Effector memory CD8-positive, alpha-beta T cell (primary cell): Measurements from ENCODE around the gene KIAA0825.
"Not testable (repeated sequence)": the region's sequence is repeated elsewhere in the genome, so short reads cannot be mapped to it uniquely, and the experiment has no call there.

Experiments
- ATAC-seq: fragments of 150-1000 bp; cut with Tn5 transposase; replicated peaks from 2 replicates; pipeline ENCODE4 v1.10.0; 2021; ENCODE audit warnings: mild to moderate bottlenecking, moderate library complexity
- DNase-seq, 3 experiments: peaks; one replicate each; pipeline ENCODE4 v3.0.0; 2021
- H3K27ac Mint-ChIP-seq, 2 donors: one replicate each; pipeline ENCODE4 v1.8.0; 2022; ENCODE audit warnings: mild to moderate bottlenecking in 2 of 2, mixed read lengths in 2 of 2, moderate library complexity in 2 of 2
- H3K27me3 Mint-ChIP-seq, 2 donors: one replicate each; pipeline ENCODE4 v1.8.0; 2022; ENCODE audit warnings: mixed read lengths in 2 of 2
- H3K36me3 Mint-ChIP-seq: one replicate; pipeline ENCODE4 v1.8.0; 2022; ENCODE audit warnings: mild to moderate bottlenecking, moderate library complexity, mixed read lengths; ENCODE audit not compliant: insufficient read depth
- H3K4me1 Mint-ChIP-seq, 2 donors: one replicate each; pipeline ENCODE4 v1.8.0; 2022; ENCODE audit warnings: low read depth in 2 of 2, mixed read lengths in 2 of 2
- H3K4me3 Mint-ChIP-seq, 2 donors: one replicate each; pipeline ENCODE4 v1.8.0; 2022; ENCODE audit warnings: mild to moderate bottlenecking in 2 of 2, mixed read lengths in 2 of 2, moderate library complexity in 2 of 2
- H3K9me3 Mint-ChIP-seq, 2 donors: one replicate each; pipeline ENCODE4 v1.8.0; 2022; ENCODE audit warnings: mixed read lengths in 2 of 2

KIAA0825 gene

DNA sequence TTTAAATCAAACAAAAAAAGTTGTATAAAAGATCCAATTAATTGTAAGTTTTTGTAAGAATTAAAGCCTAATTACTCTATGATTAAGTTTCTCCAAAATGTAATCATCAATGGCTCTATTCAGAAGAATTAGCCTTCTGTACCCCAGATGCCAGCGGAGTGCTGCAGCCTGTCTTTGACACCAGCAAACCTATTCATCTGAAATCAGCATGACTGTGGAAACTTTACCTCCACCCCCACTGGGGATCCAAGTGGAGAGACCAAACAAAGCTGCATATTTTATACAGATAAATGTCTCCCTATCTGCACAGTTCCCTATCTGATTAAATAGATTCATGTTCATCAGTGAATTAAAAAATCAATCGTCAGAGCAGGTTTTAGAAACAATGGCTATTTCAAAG, 426.8 kb downstream of the KIAA0825 start:
- no peak overlapping the region for H3K27ac Mint-ChIP-seq
- no peak for DNase-seq
- H3K4me3 Mint-ChIP-seq, result no peak overlapping the region
- H3K27me3 Mint-ChIP-seq, result peaks cover 0 to 5% of the 10 kb centered on the region in 2 donors
- ATAC-seq, result no peak
- no peaks in the 10 kb centered on the region for H3K4me1 Mint-ChIP-seq
- H3K9me3 Mint-ChIP-seq, result no peaks in the 10 kb centered on the region
- no peaks in the 10 kb centered on the region for H3K36me3 Mint-ChIP-seq

GRCh38 chr5:94188725-94189124, 429.7 kb downstream of the KIAA0825 start:
- no peaks in the 10 kb centered on the region for H3K9me3 Mint-ChIP-seq
- no peak for ATAC-seq
- H3K4me3 Mint-ChIP-seq, result no peak overlapping the region
- H3K4me1 Mint-ChIP-seq, result no peaks in the 10 kb centered on the region
- H3K36me3 Mint-ChIP-seq, result no peaks in the 10 kb centered on the region
- no peak overlapping the region for H3K27ac Mint-ChIP-seq
- no peak for DNase-seq
- H3K27me3 Mint-ChIP-seq, result peaks cover 0 to 8% of the 10 kb centered on the region in 2 donors

- no peaks in the 10 kb centered on the region for H3K4me1 Mint-ChIP-seq
- H3K9me3 Mint-ChIP-seq, result no peaks in the 10 kb centered on the region
- no peak overlapping the region for H3K4me3 Mint-ChIP-seq
- H3K27me3 Mint-ChIP-seq, result peaks cover 0 to 8% of the 10 kb centered on the region in 2 donors
- H3K27ac Mint-ChIP-seq, result no peak overlapping the region
- no peaks in the 10 kb centered on the region for H3K36me3 Mint-ChIP-seq
- no peak for DNase-seq
- ATAC-seq, result no peak
Measured at GRCh38 chr5:94184870-94185269, 433.5 kb downstream of the KIAA0825 start.

GRCh38 chr5:94181895-94182294, 436.5 kb downstream of the KIAA0825 start:
- Mint-ChIP-seq H3K27ac (no peak overlapping the region), H3K4me1 (no peaks in the 10 kb centered on the region), H3K27me3 (peaks cover 0 to 10% of the 10 kb centered on the region in 2 donors), H3K4me3 (no peak overlapping the region), H3K36me3 (no peaks in the 10 kb centered on the region), H3K9me3 (no peaks in the 10 kb centered on the region)
- ATAC-seq, result no peak
- DNase-seq, result no peak

- Mint-ChIP-seq H3K36me3 (no peaks in the 10 kb centered on the region), H3K4me1 (no peaks in the 10 kb centered on the region), H3K27me3 (peaks cover 0 to 5% of the 10 kb centered on the region in 2 donors), H3K4me3 (no peak overlapping the region), H3K9me3 (no peaks in the 10 kb centered on the region), H3K27ac (no peak overlapping the region)
- no peak for DNase-seq
- no peak for ATAC-seq
Measured at GRCh38 chr5:94180761-94181160, 437.6 kb downstream of the KIAA0825 start.

DNA sequence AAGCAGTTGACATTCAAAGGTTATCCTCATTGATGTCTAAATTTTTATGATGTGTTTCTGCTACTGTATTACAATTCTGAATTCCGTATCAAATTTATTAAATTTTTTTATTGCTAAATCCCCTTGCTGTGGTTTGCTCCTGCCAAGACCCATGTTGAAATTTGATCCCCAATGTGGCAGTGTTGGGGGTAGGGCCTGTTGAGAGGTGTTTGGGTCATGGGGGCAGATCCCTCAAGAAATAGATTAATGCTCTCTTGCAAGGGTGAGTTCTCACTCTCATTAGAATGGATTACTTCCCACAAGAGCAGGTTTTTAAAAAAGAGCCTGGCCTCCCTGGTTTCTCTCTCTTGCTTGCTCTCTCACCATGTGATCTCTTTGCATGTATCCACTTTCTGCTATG, 442.5 kb downstream of the KIAA0825 start:
- no peaks in the 10 kb centered on the region for H3K9me3 Mint-ChIP-seq
- H3K27me3 Mint-ChIP-seq, result peaks cover 0 to 5% of the 10 kb centered on the region in 2 donors
- H3K27ac Mint-ChIP-seq, result no peak overlapping the region
- ATAC-seq, result no peak
- H3K36me3 Mint-ChIP-seq, result no peaks in the 10 kb centered on the region
- H3K4me1 Mint-ChIP-seq, result no peaks in the 10 kb centered on the region
- no peak for DNase-seq
- H3K4me3 Mint-ChIP-seq, result no peak overlapping the region

GRCh38 chr5:94174748-94175411, 443.5 kb downstream of the KIAA0825 start:
- H3K4me3 Mint-ChIP-seq, result no peak overlapping the region
- H3K4me1 Mint-ChIP-seq, result no peaks in the 10 kb centered on the region
- ATAC-seq (no peak), DNase-seq (no peak)
- no peaks in the 10 kb centered on the region for H3K36me3 Mint-ChIP-seq
- no peak overlapping the region for H3K27ac Mint-ChIP-seq
- H3K27me3 Mint-ChIP-seq, result peaks cover 0 to 5% of the 10 kb centered on the region in 2 donors
- H3K9me3 Mint-ChIP-seq, result no peaks in the 10 kb centered on the region

DNA sequence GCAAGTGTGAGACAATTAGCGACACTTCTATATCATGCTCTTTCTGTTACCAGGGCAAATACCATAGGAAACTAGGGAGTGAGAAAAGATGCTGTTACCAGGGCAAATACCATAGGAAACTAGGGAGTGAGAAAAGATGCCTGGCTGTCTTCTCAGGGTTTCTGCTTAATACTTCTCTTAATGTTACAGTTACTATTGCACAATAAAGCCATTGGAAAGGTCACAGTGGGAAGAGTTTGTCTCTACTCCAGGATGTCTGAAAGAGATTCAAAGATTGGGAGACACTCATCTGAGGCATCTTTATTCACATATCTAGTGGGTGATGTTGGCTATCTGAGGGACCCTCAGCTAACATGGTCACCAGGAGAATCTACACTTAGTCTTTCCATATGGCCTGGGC, 445.3 kb downstream of the KIAA0825 start:
- no peaks in the 10 kb centered on the region for H3K27me3 Mint-ChIP-seq
- no peak for DNase-seq
- H3K36me3 Mint-ChIP-seq, result no peaks in the 10 kb centered on the region
- no peaks in the 10 kb centered on the region for H3K4me1 Mint-ChIP-seq
- no peaks in the 10 kb centered on the region for H3K9me3 Mint-ChIP-seq
- no peak for ATAC-seq
- no peak overlapping the region for H3K4me3 Mint-ChIP-seq
- no peak overlapping the region for H3K27ac Mint-ChIP-seq

- H3K27ac Mint-ChIP-seq, H3K36me3 Mint-ChIP-seq, H3K4me1 Mint-ChIP-seq, ATAC-seq, H3K4me3 Mint-ChIP-seq, DNase-seq, H3K27me3 Mint-ChIP-seq, H3K9me3 Mint-ChIP-seq: not testable (repeated sequence)
Measured at GRCh38 chr5:94171070-94171469, 447.3 kb downstream of the KIAA0825 start.

DNA sequence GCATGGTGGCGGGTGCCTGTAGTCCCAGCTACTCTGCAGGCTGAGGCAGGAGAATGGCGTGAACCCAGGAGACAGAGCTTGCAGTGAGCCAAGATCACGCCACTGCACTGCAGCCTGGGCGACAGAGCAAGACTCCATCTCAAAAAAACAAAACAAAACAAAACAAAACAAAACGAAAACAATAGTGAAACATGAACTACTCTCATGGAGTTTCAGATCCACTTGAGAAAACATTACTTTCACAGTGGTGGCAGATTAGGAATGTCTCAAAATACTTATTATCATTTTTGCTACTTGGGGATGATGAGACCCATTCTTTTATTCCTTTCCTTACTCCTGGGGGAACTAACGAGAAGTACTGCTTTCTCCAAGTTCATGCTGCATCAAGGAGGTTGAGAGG, 448.2 kb downstream of the KIAA0825 start:
- H3K36me3 Mint-ChIP-seq, ATAC-seq, DNase-seq, H3K9me3 Mint-ChIP-seq, H3K27ac Mint-ChIP-seq, H3K4me3 Mint-ChIP-seq, H3K27me3 Mint-ChIP-seq, H3K4me1 Mint-ChIP-seq: not testable (repeated sequence)

DNA sequence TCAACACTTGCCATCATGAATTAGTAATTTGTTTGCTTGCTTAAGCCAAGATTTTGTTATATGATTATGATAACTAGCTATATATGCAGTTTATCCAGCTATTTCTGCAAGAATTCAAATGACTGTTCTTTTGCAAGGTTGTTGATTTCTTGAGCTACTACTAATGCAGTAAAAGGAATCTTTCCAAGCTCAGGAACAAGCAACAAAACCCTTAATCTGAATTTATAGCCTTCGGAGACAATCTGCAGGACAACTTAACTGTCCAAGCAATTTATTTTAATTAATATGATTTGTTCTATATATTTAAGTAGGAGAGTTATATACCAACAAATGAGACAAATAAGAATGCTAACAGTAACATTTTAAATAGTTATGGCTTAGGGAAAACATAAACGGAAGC, 450.3 kb downstream of the KIAA0825 start:
- H3K9me3 Mint-ChIP-seq, result no peaks in the 10 kb centered on the region
- peaks cover 0 to 9% of the 10 kb centered on the region in 2 donors for H3K27me3 Mint-ChIP-seq
- H3K4me3 Mint-ChIP-seq, result no peak overlapping the region
- no peak overlapping the region for H3K27ac Mint-ChIP-seq
- H3K36me3 Mint-ChIP-seq, result no peaks in the 10 kb centered on the region
- no peak for DNase-seq
- ATAC-seq, result no peak
- H3K4me1 Mint-ChIP-seq, result no peaks in the 10 kb centered on the region

DNA sequence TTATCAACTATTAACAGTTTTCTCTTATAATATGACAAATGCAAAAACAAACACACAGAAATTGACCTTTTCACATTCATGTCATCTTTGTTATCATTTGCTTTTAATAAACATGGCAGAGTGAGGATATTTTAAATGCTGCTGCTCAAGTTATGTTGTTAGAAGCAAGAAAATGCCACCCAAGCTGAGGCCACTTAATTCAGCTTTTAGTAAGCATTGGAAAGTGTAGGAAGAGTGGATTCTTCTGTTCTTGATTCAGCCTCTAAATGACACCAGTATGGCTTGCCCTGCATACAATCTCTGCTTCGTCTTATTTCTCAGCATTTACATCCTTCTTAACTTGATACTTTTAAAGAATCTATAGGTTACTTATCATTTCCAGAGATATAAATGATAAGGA, 456.6 kb downstream of the KIAA0825 start:
- H3K9me3 Mint-ChIP-seq, result no peaks in the 10 kb centered on the region
- no peaks in the 10 kb centered on the region for H3K36me3 Mint-ChIP-seq
- no peak overlapping the region for H3K27ac Mint-ChIP-seq
- DNase-seq (no peak), ATAC-seq (no peak)
- no peaks in the 10 kb centered on the region for H3K4me1 Mint-ChIP-seq
- peaks cover 0 to 9% of the 10 kb centered on the region in 2 donors for H3K27me3 Mint-ChIP-seq
- H3K4me3 Mint-ChIP-seq, result no peak overlapping the region

DNA sequence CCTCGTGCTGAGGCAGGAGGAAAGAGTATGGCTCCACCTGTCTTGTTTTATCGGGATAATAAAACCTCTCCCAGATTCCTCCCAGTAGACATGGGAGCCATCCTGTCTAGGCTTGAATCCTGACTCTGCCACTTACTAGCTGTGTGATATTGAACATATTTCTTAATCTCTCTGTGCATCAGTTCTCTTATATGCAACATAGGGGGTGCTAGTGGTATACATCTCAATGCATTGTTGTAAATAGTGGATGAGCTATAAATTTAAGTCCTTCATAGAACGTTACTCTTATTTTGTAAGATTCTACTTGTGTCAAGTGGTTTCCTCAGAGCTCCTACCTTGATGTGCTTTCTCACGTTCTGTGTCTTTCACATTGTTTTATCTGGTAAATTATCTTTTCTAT, 459.3 kb downstream of the KIAA0825 start:
- Mint-ChIP-seq H3K27me3 (no peaks in the 10 kb centered on the region), H3K4me3 (no peak overlapping the region), H3K9me3 (no peaks in the 10 kb centered on the region), H3K27ac (no peak overlapping the region), H3K4me1 (no peaks in the 10 kb centered on the region), H3K36me3 (no peaks in the 10 kb centered on the region)
- DNase-seq (no peak), ATAC-seq (no peak)

DNA sequence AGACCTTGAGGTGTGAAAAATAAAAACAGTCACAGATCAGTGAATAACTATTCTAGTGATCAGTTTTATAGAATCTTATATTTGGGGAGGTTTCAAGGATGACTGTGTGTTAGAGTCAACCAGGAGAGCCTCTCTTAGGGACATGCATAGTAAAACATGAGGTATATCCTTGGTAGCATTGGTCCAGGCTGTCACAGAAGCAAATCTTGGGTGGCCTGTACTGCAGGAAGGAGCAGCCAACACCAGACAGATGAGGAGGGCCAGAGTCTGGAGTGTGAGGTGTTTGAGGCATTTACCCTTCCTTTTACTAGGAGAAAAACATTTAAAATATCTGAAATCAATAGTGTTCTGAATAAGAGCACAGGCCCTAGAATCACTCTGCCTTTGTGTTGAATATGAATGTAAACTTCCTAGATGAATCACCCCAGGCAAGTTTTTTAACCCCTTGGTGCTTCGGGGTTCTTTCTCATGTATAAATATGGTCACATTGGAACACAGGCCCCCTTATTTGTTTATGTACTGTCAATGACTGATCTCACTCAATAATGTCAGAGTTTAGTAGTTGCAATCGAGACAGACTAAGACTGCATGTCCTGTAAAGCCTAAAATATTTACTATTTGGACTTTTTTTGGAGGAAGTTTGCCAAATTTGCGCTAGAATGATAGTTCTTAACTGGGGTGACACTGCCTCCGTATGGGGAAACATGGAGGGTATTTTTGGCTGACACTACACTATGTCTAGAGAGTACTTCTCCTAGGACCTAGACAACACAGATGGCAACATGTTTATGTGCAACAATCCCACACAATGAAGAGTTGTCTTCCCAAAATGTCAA, 460.5 kb downstream of the KIAA0825 start:
- DNase-seq, result no peak
- ATAC-seq, result no peak
- Mint-ChIP-seq H3K36me3 (no peaks in the 10 kb centered on the region), H3K4me1 (no peaks in the 10 kb centered on the region), H3K4me3 (no peak overlapping the region), H3K9me3 (no peaks in the 10 kb centered on the region), H3K27me3 (no peaks in the 10 kb centered on the region), H3K27ac (no peak overlapping the region)
